BLaER1 (cell line): ENCODE measurements around the gene WDR41.
"Not testable (repeated sequence)": the region's sequence is repeated elsewhere in the genome, so short reads cannot be mapped to it uniquely, and the experiment has no call there.

Experiments used
- H3K27ac ChIP-seq: shearing (Covaris generic); formaldehyde crosslinking; 2 replicates; pipeline ENCODE4 v1.8.1; 2022
- H3K27me3 ChIP-seq: shearing (Covaris generic); formaldehyde crosslinking; 2 replicates; pipeline ENCODE4 v1.8.1; 2022
- H3K36me3 ChIP-seq: shearing (Covaris generic); formaldehyde crosslinking; 2 replicates; pipeline ENCODE4 v1.8.1; 2022
- H3K4me1 ChIP-seq: shearing (Covaris generic); formaldehyde crosslinking; 2 replicates; pipeline ENCODE4 v1.8.1; 2022
- H3K4me2 ChIP-seq: shearing (Covaris generic); formaldehyde crosslinking; 2 replicates; pipeline ENCODE4 v1.8.1; 2022
- H3K4me3 ChIP-seq: shearing (Covaris generic); formaldehyde crosslinking; 2 replicates; pipeline ENCODE4 v1.8.1; 2022
- H3K9ac ChIP-seq: shearing (Covaris generic); formaldehyde crosslinking; 2 replicates; pipeline ENCODE4 v1.8.1; 2022
- H3K9me3 ChIP-seq: shearing (Covaris generic); formaldehyde crosslinking; 2 replicates; pipeline ENCODE4 v1.8.1; 2022
- H4K20me1 ChIP-seq: shearing (Covaris generic); formaldehyde crosslinking; 2 replicates; pipeline ENCODE4 v1.8.1; 2022
- Cebpa-rat ChIP-seq: shearing (Covaris generic); IDR thresholded peaks from 2 replicates; pipeline ENCODE4 v1.8.1; 2022

WDR41 gene, protein sequence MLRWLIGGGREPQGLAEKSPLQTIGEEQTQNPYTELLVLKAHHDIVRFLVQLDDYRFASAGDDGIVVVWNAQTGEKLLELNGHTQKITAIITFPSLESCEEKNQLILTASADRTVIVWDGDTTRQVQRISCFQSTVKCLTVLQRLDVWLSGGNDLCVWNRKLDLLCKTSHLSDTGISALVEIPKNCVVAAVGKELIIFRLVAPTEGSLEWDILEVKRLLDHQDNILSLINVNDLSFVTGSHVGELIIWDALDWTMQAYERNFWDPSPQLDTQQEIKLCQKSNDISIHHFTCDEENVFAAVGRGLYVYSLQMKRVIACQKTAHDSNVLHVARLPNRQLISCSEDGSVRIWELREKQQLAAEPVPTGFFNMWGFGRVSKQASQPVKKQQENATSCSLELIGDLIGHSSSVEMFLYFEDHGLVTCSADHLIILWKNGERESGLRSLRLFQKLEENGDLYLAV

GRCh38 chr5:77491783-77492652 is at the start of gene WDR41:
TSS of gene WDR41 (minus strand) at chr5:77492316. CDS start at chr5:77492220, 96 bp downstream.
- Histone ChIP-seq H3K9me3 (no peaks in the 10 kb centered on the region), H3K9ac (peak within 1 kb of the TSS; percentile 85), H3K27ac (peak within 1 kb of the TSS; percentile 86), H4K20me1 (0 out of 2 replicates have a peak, but pooled peaks cover 5% of the 10 kb centered on the region), H3K4me2 (peak within 1 kb of the TSS; percentile 83), H3K36me3 (peaks cover 12% of the 10 kb centered on the region), H3K4me1 (peaks cover 12% of the 10 kb centered on the region), H3K4me3 (peak within 1 kb of the TSS; percentile 78), H3K27me3 (no peaks in the 10 kb centered on the region)
- TF ChIP-seq Cebpa-rat, result no peak

GRCh38 chr5:77531297-77531696 is 39.2 kb upstream of the WDR41 start:
- Histone ChIP-seq H3K4me1 (no peaks in the 10 kb centered on the region), H3K4me2 (no peak overlapping the region), H4K20me1 (no peaks in the 10 kb centered on the region), H3K4me3 (no peak overlapping the region), H3K9me3 (0 out of 2 replicates have a peak, but pooled peaks cover 3% of the 10 kb centered on the region), H3K9ac (no peak overlapping the region), H3K27ac (no peak overlapping the region), H3K36me3 (no peaks in the 10 kb centered on the region), H3K27me3 (no peaks in the 10 kb centered on the region)
- TF ChIP-seq Cebpa-rat, result no peak

DNA sequence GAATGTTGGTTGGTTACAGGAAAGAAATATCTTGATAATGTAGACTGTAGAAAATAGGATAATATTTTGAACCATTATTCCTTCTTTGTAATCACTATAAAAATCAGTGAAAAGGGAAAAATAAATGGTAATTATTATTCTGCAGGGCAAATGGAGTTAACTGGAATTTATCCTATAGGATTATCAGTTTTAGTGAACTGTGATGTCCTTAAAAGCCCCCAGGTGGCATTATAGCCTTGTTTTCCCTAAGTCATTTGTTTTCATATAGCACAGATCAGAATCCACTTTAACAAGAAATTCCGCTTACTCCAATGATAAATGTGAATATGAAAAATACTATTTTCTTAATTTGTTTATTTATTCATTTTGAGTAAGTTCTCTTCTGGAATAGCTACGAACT is 26.2 kb upstream of the WDR41 start:
- no peaks in the 10 kb centered on the region for H3K9me3 ChIP-seq
- no peak overlapping the region for H3K9ac ChIP-seq
- H3K4me1 ChIP-seq, result no peaks in the 10 kb centered on the region
- no peak for TF ChIP-seq Cebpa-rat
- H3K36me3 ChIP-seq, result no peaks in the 10 kb centered on the region
- H3K27ac ChIP-seq, result no peak overlapping the region
- no peak overlapping the region for H3K4me3 ChIP-seq
- H3K4me2 ChIP-seq, result no peak overlapping the region
- no peaks in the 10 kb centered on the region for H4K20me1 ChIP-seq
- no peaks in the 10 kb centered on the region for H3K27me3 ChIP-seq

GRCh38 chr5:77514457-77514856 is 22.3 kb upstream of the WDR41 start:
- H4K20me1 ChIP-seq, result no peaks in the 10 kb centered on the region
- no peak overlapping the region for H3K4me3 ChIP-seq
- no peaks in the 10 kb centered on the region for H3K27me3 ChIP-seq
- no peaks in the 10 kb centered on the region for H3K9me3 ChIP-seq
- TF ChIP-seq Cebpa-rat, result no peak
- no peak overlapping the region for H3K9ac ChIP-seq
- no peak overlapping the region for H3K4me2 ChIP-seq
- no peak overlapping the region for H3K27ac ChIP-seq
- H3K36me3 ChIP-seq, result no peaks in the 10 kb centered on the region
- no peaks in the 10 kb centered on the region for H3K4me1 ChIP-seq

DNA sequence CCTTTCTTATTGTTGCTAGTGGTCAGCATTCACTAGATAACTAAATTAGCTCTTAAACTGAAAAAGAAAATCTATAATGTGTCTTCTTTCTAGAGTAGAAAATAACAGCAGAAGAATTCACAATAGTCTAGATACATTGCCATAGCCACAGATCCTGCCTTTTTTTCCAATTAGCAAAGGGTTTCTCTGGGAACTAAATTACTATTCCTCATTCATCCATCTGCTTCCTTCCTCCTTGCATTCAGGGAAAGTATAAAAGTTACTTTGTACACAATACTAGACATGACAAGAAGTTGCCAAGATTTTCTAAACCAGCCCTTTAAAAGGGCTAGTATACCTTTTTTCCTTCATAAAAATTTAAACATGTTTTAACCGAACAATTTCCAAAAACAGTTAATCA is 21.2 kb upstream of the WDR41 start:
- Histone ChIP-seq H4K20me1 (no peaks in the 10 kb centered on the region), H3K4me2 (no peak overlapping the region), H3K4me3 (no peak overlapping the region), H3K36me3 (no peaks in the 10 kb centered on the region), H3K9me3 (no peaks in the 10 kb centered on the region), H3K27me3 (no peaks in the 10 kb centered on the region), H3K27ac (no peak overlapping the region), H3K4me1 (no peaks in the 10 kb centered on the region), H3K9ac (no peak overlapping the region)
- no peak for TF ChIP-seq Cebpa-rat

DNA sequence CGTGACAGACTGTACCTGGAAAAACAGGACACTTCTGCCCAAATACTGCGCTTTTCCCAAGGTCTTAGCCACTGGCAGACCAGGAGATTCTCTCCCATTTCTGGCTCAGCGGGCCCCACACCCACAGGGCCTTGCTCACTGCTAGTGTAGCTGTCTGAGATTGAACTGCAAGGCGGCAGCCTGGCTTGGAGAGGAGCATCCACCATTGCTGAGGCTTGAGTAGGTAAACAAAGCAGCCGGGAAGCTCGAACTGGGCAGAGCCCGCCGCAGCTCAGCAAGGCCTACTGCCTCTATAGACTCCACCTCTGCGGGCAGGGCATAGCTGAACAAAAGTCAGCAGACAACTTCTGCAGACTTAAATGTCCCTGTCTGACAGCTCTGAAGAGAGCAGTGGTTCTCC is 9.0 kb upstream of the WDR41 start:
- not testable (repeated sequence) for H3K9ac ChIP-seq

GRCh38 chr5:77499973-77500372 is 7.9 kb upstream of the WDR41 start:
- no peak for TF ChIP-seq Cebpa-rat
- no peak overlapping the region for H3K4me3 ChIP-seq
- no peaks in the 10 kb centered on the region for H3K27me3 ChIP-seq
- H4K20me1 ChIP-seq, result no peaks in the 10 kb centered on the region
- H3K4me2 ChIP-seq, result no peak overlapping the region
- peaks cover 32% of the 10 kb centered on the region for H3K9me3 ChIP-seq
- no peak overlapping the region for H3K27ac ChIP-seq
- H3K36me3 ChIP-seq, result no peaks in the 10 kb centered on the region
- H3K4me1 ChIP-seq, result no peaks in the 10 kb centered on the region
- no peak overlapping the region for H3K9ac ChIP-seq

More for the DNA sequence above, 9.0 kb upstream of the WDR41 start:
- H3K4me2 ChIP-seq, H3K27me3 ChIP-seq, H3K4me1 ChIP-seq, H3K36me3 ChIP-seq, H3K27ac ChIP-seq, H3K4me3 ChIP-seq, H4K20me1 ChIP-seq: not testable (repeated sequence)
- peaks cover 32% of the 10 kb centered on the region for H3K9me3 ChIP-seq

DNA sequence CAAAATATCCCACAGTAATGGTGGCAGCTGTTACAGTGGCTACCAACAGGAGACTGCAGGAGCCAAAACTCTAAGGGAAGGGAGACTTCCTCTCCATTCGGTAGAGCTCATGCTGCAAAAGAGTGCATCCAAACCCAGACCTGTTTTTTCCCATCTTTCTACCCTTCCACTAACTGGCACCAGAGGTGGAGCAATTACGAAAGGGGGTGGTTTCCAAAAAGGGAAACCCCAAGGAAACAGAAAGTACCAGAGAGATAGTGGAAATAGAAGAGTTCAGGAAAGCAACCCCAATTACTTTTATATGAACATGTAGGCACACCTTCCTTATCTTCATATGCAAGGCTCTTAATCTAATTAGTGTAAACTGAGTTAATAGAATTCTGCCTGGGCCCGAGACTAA is 7.3 kb upstream of the WDR41 start:
- Histone ChIP-seq H3K4me1 (no peaks in the 10 kb centered on the region), H3K36me3 (no peaks in the 10 kb centered on the region), H3K4me2 (no peak overlapping the region), H3K27me3 (no peaks in the 10 kb centered on the region), H3K9me3 (peaks cover 32% of the 10 kb centered on the region), H3K9ac (no peak overlapping the region), H4K20me1 (no peaks in the 10 kb centered on the region), H3K4me3 (no peak overlapping the region), H3K27ac (no peak overlapping the region)
- no peak for TF ChIP-seq Cebpa-rat

DNA sequence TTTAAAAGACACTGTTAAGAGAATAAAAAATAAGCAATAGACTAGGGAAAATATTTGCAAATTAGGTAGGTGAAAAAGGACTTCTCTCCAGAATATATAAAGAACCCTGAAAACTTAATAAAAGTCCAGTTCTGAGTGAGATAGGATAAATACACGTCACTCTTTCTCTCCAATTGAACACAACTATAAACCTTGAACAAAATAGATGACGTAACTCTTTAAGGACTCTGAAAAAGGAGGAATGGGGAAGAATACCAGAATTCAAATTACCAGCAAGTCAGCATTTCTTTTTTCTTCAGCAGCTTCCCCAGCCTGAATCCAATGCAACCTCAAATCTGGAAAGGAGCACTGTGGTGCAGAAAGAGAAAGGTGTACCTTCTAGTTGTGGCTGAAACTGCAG is 6.8 kb upstream of the WDR41 start:
- Histone ChIP-seq H3K27ac (no peak overlapping the region), H4K20me1 (no peaks in the 10 kb centered on the region), H3K4me1 (no peaks in the 10 kb centered on the region), H3K4me2 (no peak overlapping the region), H3K36me3 (no peaks in the 10 kb centered on the region), H3K4me3 (no peak overlapping the region), H3K9ac (no peak overlapping the region), H3K9me3 (peaks cover 32% of the 10 kb centered on the region), H3K27me3 (no peaks in the 10 kb centered on the region)
- TF ChIP-seq Cebpa-rat, result no peak

DNA sequence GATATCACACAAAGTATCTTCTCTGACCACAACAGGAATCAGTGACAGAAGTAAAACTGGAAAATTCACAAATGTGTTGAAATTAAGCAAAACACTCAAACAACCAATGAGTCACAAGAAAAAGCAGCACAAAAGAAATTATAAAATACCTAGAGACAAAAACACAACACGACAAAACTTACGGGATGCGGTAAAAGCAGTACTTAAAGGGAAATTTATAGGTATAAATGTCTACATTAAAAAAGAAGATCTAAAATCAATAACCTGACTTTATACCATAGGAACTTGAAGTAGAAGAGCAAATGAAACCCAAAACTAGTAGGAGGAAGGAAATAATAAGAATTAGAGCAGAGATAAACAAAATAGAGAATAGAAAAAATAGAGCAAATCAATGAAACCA is 2.8 kb upstream of the WDR41 start:
- Histone ChIP-seq H4K20me1 (no peaks in the 10 kb centered on the region), H3K4me1 (peaks cover 12% of the 10 kb centered on the region), H3K4me2 (no peak overlapping the region), H3K27me3 (no peaks in the 10 kb centered on the region), H3K4me3 (no peak overlapping the region), H3K27ac (no peak overlapping the region), H3K36me3 (no peaks in the 10 kb centered on the region), H3K9ac (no peak overlapping the region), H3K9me3 (peaks cover 7% of the 10 kb centered on the region; the same call in 1 of the 2 replicates)
- no peak for TF ChIP-seq Cebpa-rat
